Measurements from ENCODE around the gene SLC25A21.

DNA sequence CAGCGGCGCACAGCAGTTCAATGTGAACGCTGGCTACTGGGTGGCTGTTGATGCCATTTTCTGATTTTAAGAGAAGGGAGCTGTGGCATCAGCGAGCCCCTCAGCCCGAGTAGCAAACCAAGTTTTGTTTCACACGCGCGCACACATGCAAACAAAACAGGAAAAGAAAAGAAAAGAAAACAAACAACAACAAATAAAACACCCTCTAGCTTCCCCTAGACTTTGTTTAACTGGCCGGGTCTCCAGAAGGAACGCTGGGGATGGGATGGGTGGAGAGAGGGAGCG, 510.2 kb downstream of the SLC25A21 start:
- TF ChIP-seq SP2 (tag by site-specific recombination; IDR thresholded peaks at IDR 0.05) (no peak), GLIS1 (tag by site-specific recombination; IDR thresholded peaks at IDR 0.05) (no peak), CTCF (tag by site-specific recombination; IDR thresholded peaks at IDR 0.05) (no peak), HOXA7 (CRISPR knock-in tag; IDR thresholded peaks at IDR 0.05; ENCODE audit: borderline replicate concordance) (no peak), PBX3 (CRISPR knock-in tag; IDR thresholded peaks at IDR 0.05) (no peak), ZNF529 (tag by site-specific recombination; IDR thresholded peaks at IDR 0.05; ENCODE audit: insufficient replicate concordance) (no peak), ZBTB49 (tag by site-specific recombination; IDR thresholded peaks at IDR 0.05; ENCODE audit: low read depth) (no peak), TSHZ1 (tag by site-specific recombination; IDR thresholded peaks at IDR 0.05; ENCODE audit: borderline replicate concordance) (no peak), ZNF48 (tag by site-specific recombination; IDR thresholded peaks at IDR 0.05) (no peak), TRIM28 (IDR thresholded peaks at IDR 0.05; ENCODE audit: borderline replicate concordance, low read length) (no peak), ZNF394 (tag by site-specific recombination; IDR thresholded peaks at IDR 0.05; ENCODE audit: borderline replicate concordance) (no peak), ZNF239 (tag by site-specific recombination; IDR thresholded peaks at IDR 0.05) (no peak)
- TF ChIP-seq, protein P1, sequence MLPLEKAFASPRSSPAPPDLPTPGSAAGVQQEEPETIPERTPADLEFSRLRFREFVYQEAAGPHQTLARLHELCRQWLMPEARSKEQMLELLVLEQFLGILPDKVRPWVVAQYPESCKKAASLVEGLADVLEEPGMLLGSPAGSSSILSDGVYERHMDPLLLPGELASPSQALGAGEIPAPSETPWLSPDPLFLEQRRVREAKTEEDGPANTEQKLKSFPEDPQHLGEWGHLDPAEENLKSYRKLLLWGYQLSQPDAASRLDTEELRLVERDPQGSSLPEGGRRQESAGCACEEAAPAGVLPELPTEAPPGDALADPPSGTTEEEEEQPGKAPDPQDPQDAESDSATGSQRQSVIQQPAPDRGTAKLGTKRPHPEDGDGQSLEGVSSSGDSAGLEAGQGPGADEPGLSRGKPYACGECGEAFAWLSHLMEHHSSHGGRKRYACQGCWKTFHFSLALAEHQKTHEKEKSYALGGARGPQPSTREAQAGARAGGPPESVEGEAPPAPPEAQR (tag by site-specific recombination; IDR thresholded peaks at IDR 0.05): no peak
